ENCODE measurements around the gene KDM3B. TPM values are rescaled to one million over a fixed set of nuclear protein-coding genes. Genes with fewer than 3 reads are reported as not detected.
"Not testable (repeated sequence)": the region's sequence is repeated elsewhere in the genome, so short reads cannot be mapped to it uniquely, and the experiment has no call there.

KDM3B gene
- total RNA-seq, 6 donors from 2014 or later, result 54.8 to 110 (median 56.8) TPM

GRCh38 chr5:138391859-138392386 lies 39.4 kb downstream of the KDM3B start:
- no peak overlapping the region for H3K4me3 ChIP-seq
- H3K27me3 ChIP-seq, result no peaks in the 10 kb centered on the region
- H3K27ac ChIP-seq, result no peak overlapping the region
- H3K9me3 ChIP-seq, result no peaks in the 10 kb centered on the region
- no peaks in the 10 kb centered on the region for H3K4me1 ChIP-seq
- peaks cover 32 to 90% (median 61%) of the 10 kb centered on the region in 4 donors for H3K36me3 ChIP-seq
- DNase-seq, result no peak
- no peak for ATAC-seq (ENCODE audit: low FRiP score in 2 of 2)
- 87% methylated on average over 6 to 9 of the region's 9 CpGs for WGBS, 2 donors
- no peak for TF ChIP-seq POLR2A (IDR thresholded peaks at IDR 0.05)
- no peak for TF ChIP-seq EP300 (IDR thresholded peaks at IDR 0.05)
- TF ChIP-seq POLR2AphosphoS5 (IDR thresholded peaks at IDR 0.05), result no peak

- no peak overlapping the region for H3K4me3 ChIP-seq
- no peak overlapping the region for H3K27ac ChIP-seq
- H3K9me3 ChIP-seq, result no peaks in the 10 kb centered on the region
- TF ChIP-seq CTCF (IDR thresholded peaks at IDR 0.05) (no peak), EP300 (IDR thresholded peaks at IDR 0.05) (no peak), POLR2A (IDR thresholded peaks at IDR 0.05) (no peak), POLR2AphosphoS5 (IDR thresholded peaks at IDR 0.05) (no peak)
- peaks cover 25 to 98% (median 56%) of the 10 kb centered on the region in 4 donors for H3K36me3 ChIP-seq
- H3K27me3 ChIP-seq, result no peaks in the 10 kb centered on the region
- H3K4me1 ChIP-seq, result no peaks in the 10 kb centered on the region
- DNase-seq (no peak), ATAC-seq (ENCODE audit: low FRiP score in 2 of 2) (no peak)
These were observed 50.2 kb downstream of the KDM3B start for GRCh38 chr5:138402640-138403039.

- peaks cover 5 to 72% (median 18%) of the 10 kb centered on the region in 4 donors for H3K36me3 ChIP-seq
- TF ChIP-seq POLR2AphosphoS5 (IDR thresholded peaks at IDR 0.05) (no peak), CTCF (IDR thresholded peaks at IDR 0.05) (no peak), POLR2A (IDR thresholded peaks at IDR 0.05) (no peak), EP300 (IDR thresholded peaks at IDR 0.05) (no peak)
- H3K27ac ChIP-seq, result no peak overlapping the region
- H3K4me1 ChIP-seq, result no peaks in the 10 kb centered on the region
- no peak overlapping the region for H3K4me3 ChIP-seq
- DNase-seq (no peak), ATAC-seq (ENCODE audit: low FRiP score in 2 of 2) (no peak)
- H3K27me3 ChIP-seq, result no peaks in the 10 kb centered on the region
- no peaks in the 10 kb centered on the region for H3K9me3 ChIP-seq
- 82 to 83% methylated on average over 5 of the region's 5 CpGs for WGBS, 2 donors
These were observed 55.5 kb downstream of the KDM3B start for GRCh38 chr5:138408023-138408422.

GRCh38 chr5:138410996-138411640 lies 58.6 kb downstream of the KDM3B start:
- WGBS, 2 donors, result 84% methylated on average over 13 to 14 of the region's 14 CpGs
- DNase-seq, result peak in 1 of 2 donors; percentile 34
- ATAC-seq (ENCODE audit: low FRiP score in 2 of 2), result not testable (repeated sequence)

GRCh38 chr5:138418444-138418843 lies 66.0 kb downstream of the KDM3B start:
- Histone ChIP-seq H3K9me3 (no peaks in the 10 kb centered on the region), H3K4me1 (no peaks in the 10 kb centered on the region), H3K36me3 (peaks cover 63 to 99% (median 83%) of the 10 kb centered on the region in 4 donors), H3K27me3 (no peaks in the 10 kb centered on the region), H3K27ac (no peak overlapping the region), H3K4me3 (no peak overlapping the region)
- TF ChIP-seq CTCF (IDR thresholded peaks at IDR 0.05) (no peak), POLR2AphosphoS5 (IDR thresholded peaks at IDR 0.05) (no peak), POLR2A (IDR thresholded peaks at IDR 0.05) (no peak), EP300 (IDR thresholded peaks at IDR 0.05) (no peak)
- DNase-seq, result no peak
- 88 to 93% methylated on average over 2 of the region's 2 CpGs for WGBS, 2 donors
- ATAC-seq (ENCODE audit: low FRiP score in 2 of 2), result no peak

More at GRCh38 chr5:138410996-138411640, 58.6 kb downstream of the KDM3B start:
- peaks cover 18 to 73% (median 33%) of the 10 kb centered on the region in 4 donors for H3K36me3 ChIP-seq
- H3K27me3 ChIP-seq, H3K4me1 ChIP-seq, H3K27ac ChIP-seq, H3K9me3 ChIP-seq, H3K4me3 ChIP-seq: not testable (repeated sequence)
- peak in 5 of 6 experiments; percentile 38 to 58 (median 52) for TF ChIP-seq CTCF (IDR thresholded peaks at IDR 0.05)
